ENCODE measurements around the gene SHLD2.
"Not testable (repeated sequence)": the region's sequence is repeated elsewhere in the genome, so short reads cannot be mapped to it uniquely, and the experiment has no call there.

Gene SHLD2, protein sequence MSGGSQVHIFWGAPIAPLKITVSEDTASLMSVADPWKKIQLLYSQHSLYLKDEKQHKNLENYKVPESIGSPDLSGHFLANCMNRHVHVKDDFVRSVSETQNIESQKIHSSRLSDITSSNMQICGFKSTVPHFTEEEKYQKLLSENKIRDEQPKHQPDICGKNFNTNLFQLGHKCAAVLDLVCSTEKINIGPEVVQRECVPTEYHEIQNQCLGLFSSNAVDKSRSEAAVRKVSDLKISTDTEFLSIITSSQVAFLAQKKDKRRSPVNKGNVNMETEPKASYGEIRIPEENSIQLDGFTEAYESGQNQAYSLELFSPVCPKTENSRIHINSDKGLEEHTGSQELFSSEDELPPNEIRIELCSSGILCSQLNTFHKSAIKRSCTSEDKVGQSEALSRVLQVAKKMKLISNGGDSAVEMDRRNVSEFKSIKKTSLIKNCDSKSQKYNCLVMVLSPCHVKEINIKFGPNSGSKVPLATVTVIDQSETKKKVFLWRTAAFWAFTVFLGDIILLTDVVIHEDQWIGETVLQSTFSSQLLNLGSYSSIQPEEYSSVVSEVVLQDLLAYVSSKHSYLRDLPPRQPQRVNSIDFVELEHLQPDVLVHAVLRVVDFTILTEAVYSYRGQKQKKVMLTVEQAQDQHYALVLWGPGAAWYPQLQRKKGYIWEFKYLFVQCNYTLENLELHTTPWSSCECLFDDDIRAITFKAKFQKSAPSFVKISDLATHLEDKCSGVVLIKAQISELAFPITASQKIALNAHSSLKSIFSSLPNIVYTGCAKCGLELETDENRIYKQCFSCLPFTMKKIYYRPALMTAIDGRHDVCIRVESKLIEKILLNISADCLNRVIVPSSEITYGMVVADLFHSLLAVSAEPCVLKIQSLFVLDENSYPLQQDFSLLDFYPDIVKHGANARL

DNA sequence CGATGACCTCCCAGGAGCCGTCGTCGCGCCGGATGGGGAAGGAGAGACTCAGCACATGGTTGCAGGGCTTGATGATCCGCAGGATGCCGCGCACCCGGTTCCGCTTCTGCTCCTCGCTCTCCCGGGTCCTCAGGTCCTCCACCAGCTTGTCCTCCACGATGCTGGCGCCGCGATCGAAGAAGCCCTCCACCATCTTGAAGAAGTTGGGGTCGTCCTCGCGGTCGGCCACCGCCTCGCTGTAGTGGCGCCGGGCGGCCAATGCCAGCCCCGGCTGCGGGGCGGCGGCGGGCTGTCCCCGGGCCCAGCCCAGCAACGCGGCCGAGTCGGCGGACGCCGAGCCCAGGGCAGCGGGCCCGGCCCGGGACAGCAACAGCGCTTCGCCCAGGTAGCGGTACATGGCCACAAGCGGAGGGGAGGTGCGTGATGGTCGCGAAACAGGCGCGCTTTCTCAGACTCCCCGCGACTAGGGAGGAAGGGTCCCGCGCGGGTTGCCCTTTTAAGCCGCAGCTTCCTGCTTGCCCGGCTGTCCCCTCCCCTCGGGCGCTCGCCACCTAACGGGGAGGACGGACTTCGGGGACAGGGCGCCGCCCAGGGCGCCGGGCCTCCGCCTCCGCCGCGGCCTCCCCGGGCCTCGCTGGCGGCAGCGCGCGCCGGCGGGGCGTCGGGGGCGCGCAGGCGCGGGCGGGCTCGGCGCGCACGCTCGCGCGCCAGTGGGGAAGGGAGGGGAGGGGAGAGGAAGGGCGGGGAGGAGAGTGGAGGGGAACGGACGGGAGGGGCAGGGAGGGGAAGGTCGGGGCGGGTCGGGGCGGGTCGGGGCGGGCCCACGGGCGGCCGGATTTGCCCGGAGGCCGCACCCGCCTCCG, at the start of gene SHLD2, which contains the start of gene GLUD1:
TSS of gene SHLD2 (plus strand) at position 834 of the 863 bp plus-strand sequence. CDS start 56,149 bp downstream, outside the sequence.
TSS of gene GLUD1 (minus strand) at position 471 of the 863 bp plus-strand sequence. CDS start at position 397, 74 bp downstream.
- no peak for FAIRE-seq

DNA sequence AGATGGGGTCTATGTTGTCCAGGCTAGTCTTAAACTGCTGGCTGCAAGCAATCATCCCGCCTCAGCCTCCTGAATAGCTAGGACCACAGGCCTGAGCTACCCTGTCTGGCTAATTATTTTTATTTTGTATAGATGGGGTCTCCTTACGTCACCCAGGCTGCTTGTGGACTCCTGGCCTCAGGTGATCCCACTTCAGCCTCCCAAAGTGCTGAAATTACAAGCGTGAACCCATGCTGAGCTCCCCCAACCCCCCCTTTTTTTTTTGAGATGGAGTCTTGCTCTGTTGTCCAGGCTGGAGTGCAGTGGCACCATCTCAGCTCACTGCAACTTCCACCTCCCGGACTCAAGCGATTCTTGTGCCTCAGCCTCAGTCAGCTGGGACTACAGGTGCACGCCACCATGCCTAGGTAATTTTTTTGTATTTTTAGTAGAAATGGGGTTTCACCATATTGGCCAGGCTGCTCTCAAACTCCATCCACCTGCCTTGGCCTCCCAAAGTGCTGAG, 49.5 kb upstream of the SHLD2 start:
- no peak for FAIRE-seq

DNA sequence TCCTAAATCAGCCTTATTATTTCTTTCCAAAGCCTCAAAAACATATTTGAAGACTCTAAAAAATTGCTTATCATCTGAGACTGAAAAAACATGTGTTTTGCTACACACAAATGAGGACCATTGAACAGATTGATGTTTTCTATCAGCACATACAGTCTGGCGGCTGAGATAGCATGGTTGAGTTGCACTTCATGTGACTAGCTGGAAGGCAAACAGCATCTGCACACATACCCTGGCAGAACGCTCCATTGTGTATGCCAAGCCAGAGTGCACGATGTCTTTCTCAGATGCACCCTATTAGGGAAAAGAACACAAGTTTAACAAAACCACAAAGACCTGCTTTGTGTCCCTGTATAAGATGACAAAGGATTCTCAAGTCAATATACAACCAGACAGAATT, 41.9 kb upstream of the SHLD2 start:
- no peak for FAIRE-seq

DNA sequence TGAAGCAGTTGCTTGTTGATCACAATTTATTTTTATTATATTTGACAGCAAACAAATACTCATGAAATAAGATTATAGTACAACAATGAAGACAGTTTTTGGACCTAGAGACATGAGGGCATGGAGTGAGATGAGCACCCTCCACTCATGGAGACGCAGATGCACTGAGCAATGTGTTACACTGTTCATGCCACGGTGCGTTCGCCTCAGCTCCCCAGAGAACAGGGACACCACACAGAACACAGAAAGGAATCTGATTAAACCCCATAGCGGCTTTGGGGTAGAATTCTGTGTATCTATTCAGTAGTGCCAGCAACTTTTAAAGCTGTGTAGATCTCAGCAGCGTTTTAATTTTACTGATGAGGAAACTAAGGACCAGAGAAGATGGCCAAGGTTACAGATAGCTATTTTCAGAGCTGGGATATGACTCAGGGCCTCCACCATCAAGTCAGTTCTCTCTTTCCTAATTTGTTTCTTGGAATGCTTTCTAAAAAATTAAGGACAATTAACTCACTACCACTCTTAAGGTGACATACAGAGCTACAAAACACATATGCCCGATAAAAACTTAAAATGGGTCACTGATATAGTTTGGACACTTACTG, 41.3 kb upstream of the SHLD2 start:
- FAIRE-seq: no peak

DNA sequence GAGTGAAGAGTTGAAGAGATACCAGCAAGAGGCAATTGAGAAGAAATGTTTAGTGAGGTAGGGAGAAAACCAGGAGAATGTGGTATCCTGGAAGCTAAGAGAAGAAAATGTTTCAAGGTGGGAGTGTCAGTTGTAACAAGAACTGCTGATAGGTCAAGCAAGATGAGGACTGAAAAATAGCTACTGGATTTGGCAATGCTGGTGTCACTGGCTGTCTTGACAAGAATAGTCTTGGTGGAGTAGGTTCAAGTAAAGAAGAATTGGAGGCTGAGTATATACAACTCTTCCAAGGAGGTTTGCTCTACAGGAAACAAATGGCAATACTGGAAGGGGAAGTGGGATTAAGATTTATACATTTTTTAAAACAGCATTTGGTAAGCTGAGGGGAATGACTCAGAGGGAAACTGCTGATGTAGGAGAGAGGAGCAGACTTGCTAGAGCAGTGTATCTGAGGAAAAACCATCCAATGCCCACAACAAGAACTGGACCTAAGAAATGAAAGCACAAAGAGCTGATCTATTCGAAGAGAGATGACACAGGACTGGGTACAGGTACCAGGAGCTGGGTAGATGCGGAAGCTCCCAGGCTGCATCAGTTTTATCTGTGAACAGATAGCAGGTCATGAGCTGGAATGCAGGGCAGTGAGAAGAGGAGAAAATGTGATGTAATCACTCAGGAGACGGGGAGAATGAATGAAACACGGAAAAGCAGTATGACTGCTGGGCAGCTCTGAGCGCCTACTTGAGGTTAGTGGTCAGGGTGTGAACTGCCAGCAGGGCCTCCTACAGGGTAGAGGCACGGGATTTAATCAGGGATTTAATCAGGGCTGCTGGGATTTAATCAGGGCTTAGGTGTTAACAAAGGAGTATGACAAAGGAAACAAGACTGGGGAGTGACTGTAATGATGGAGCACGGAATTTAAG, 40.4 kb upstream of the SHLD2 start:
- no peak for FAIRE-seq

DNA sequence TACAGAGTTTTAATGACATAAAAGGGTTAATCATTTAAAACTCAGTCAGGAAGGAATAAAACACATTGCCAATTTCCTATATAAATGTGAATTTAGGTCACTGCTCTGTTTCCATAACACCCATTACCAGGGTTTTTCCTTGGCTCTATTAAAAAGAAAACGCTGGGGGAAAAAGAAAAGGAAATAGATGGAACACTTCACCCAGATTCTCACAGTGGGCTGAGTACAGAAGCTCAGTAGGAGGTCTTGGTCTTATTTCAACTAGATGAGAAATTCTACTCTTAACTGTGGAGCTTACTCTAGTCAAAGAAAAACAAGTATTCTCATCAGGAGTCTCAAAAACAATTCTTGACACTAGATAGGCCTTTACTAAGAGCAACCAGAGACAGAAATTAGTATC, 36.8 kb upstream of the SHLD2 start:
- no peak for FAIRE-seq

DNA sequence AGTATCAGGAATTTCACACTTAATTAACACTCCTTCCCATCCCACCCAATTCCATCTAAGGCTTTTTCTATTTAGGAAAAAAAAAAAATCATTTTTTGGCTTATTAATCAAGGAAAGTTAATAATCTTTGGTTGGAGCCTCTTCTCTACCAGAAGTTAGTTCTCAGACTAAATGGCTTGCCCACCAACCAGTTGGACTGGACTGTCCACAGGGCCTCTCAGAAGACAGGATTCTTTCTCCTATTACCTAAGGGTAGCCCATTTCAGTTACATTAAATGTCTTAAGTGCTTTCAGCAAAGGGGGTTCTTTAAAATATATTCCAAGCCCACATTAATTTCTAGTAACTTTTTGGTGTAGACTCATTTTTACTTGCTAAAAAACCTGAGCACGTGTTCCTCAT, 35.6 kb upstream of the SHLD2 start:
- FAIRE-seq: no peak

DNA sequence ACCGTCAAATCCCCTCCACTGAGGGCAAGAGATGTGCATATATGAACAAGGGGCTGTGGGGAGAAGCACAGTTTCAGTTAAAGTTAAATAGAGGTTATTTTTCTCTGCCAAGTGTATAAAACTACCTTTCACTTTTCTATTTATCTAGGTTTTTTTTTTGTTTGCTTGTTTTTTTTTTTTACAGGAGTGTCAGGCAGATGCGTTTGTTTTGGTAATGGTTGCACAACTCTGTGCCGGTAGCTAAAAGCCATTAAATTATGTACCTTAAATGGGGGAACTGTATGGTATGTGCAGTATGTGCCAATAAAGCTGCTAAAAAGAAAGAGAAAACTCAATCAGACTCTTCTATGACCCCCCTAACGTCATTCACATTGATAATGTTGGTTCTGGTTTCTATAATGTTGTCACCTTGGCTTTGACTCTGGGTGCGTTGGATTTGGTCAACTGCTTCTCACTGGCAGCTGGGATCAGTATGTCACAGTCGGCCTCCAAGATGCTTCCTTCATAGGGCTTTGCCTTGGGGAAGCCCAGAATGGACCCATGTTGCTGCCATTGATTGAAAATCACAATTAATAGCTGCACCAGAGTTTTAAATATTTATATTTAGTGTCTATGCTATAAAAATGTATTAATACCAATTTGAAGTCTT, 34.6 kb upstream of the SHLD2 start:
- FAIRE-seq: no peak

DNA sequence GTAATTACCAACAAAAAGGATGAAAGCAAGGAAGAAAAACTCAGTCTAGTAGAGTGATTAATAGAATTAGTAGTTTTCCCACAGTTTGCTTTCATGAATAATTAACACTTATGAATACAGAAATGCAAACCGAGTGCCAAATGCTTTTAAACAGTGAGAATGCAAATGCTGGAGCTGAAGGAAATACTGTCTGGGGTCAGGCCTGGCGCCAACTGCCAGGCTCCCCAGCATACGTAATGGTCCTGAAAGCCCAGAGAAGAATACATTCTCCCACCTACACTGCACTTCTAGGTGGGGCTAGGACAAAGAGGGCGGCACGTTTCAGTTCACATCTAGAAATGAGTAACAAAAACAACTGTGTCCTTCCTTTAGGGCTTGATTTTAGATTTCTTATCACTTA, 30.4 kb upstream of the SHLD2 start:
- FAIRE-seq: no peak

DNA sequence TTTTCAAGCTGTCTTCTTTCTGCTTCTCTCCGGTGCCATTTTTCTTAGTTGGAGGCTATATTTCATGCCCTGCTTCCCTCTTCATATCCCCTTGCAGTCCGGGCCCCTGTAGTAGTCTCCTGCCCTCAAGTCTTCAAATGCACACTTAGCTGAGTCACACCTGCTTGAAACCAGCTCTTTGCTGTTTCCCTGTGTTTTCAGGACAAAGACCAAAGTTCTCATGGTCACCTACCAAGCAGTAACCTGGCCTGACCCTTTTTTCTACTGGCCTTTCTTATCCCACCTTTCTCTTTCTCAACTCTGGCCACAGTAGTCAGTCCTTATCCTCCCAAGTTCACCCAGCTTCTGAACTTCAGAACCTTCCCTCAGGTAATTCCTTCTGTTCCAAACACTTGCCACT, 28.8 kb upstream of the SHLD2 start:
- no peak for FAIRE-seq

DNA sequence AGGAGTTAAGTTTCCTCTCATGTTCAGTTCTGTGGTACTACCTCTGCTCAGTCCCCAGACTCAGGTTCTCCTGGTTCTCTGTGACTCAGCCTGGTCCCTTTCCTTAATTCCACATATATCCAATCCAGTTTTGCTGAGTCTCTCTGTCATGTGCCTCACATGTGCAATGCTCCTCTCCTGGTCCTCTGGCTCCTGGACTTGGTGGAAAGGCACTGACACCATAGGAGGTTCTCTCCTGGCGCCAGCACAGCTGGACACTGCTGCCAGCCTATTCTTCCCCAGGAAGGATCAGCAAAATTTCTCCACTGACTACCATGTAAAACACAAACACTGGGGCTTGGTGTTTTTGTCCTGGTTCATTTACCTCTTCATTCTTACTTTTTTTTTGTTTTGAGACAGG, 28.1 kb upstream of the SHLD2 start:
- FAIRE-seq: no peak

DNA sequence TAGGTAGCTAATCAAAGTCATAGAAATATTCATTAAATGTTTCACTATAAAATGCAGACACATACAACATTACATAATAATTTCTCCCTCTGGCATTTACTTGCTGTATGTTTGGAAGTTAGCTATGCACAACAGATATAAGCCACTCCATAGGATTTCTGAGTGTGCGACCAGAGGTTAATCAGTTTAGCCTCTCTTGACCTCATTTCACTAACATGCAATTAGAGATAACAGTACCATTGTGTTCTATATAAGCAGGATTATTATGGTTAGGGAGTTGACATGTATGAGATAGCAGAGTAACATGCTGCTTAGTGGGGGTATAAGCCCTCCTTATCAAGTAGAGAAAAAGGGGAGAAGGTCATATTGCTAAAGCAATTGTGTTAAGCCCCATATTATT, 26.7 kb upstream of the SHLD2 start:
- no peak for FAIRE-seq

DNA sequence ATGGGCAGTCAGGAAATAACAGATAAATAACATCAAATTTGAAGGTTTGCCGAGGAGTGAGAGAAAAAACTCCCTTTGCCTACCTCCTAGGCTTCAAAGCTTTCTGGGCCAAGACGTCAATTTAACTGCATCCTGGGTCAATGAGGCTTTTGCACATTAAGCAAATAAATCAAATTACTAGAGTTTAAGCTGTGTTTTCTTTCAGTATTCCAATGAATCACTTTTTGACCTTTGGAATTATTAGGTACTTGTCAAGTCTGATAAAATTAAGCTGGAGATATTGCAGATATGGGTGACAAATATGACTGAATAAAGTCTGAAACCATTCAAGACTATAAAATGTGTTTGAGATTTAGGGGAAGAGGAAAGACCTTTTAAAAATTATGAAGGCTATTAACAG, 22.6 kb upstream of the SHLD2 start:
- no peak for FAIRE-seq

DNA sequence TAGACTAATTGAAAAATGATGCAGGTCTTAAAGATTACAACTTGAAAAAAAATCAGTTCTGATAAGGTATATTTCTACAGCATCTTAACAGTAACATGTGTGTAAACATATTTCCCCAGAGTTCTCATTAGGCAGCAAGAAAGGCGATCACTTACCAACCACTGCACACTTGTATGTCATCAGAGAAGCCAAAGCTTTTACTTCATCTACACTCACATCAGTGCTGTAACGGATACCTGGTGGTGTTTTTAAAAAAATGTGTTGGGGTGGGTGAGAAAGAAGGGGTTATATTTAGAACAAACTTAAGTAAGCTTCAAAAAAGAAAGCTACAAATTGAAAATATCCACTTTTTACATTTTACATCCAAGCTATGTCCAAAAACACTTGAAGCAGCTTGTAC, 18.6 kb upstream of the SHLD2 start:
- not testable (repeated sequence) for FAIRE-seq

DNA sequence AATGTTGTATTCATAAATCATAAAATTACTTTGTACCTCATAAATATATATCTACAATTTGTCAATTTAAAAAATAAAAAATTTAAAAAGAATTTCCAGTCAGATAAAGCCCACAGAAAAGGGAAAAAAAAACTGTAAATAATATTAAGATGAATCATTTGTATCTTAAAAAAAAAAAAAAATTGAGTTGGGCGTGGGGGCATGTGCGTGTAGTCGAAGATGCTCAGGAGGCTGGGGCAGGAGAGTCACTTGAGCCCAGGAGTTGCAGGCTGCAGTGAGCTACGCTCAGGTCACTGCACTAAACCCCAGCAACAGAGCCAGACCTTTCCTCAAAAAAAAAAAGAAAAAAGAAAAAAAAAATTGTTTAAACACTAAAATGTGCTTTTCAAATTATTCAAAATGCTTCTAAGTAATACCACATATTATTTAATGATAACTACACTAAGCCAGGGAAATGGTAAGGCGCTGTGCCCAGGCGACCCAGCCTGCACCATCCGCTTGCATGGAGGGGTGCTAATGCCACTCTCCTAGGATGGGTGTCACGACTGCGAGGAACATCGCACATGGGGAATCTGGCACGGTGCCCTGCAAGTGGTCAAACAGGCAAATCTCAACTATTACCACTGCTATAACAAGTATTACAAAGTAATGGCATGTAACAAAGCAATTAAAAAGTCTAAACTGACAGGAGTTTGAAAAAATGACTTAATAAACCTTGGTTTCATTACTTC, 15.7 kb upstream of the SHLD2 start:
- FAIRE-seq: no peak

DNA sequence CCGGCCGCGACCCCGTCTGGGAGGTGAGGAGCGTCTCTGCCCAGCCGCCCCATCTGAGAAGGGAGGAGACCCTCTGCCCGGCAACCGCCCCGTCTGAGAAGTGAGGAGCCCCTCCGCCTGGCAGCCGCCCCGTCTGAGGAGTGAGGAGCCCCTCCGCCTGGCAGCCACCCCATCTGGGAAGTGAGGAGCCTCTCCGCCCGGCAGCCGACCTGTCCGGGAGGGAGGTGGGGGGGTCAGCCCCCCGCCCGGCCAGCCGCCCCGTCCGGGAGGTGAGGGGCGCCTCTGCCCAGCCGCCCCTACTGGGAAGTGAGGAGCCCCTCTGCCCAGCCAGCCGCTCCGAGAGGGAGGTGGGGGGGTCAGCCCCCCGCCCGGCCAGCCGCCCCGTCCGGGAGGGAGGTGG, 14.4 kb upstream of the SHLD2 start:
- FAIRE-seq: not testable (repeated sequence)

DNA sequence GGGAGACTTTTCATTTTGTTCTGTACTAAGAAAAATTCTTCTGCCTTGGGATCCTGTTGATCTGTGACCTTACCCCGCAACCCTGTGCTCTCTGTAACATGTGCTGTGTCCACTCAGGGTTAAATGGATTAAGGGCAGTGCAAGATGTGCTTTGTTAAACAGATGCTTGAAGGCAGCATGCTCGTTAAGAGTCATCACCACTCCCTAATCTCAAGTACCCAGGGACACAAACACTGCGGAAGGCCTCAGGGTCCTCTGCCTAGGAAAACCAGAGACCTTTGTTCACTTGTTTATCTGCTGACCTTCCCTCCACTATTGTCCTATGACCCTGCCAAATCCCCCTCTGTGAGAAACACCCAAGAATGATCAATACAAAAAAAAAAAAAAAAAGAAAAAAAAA, 13.4 kb upstream of the SHLD2 start:
- FAIRE-seq: not testable (repeated sequence)

DNA sequence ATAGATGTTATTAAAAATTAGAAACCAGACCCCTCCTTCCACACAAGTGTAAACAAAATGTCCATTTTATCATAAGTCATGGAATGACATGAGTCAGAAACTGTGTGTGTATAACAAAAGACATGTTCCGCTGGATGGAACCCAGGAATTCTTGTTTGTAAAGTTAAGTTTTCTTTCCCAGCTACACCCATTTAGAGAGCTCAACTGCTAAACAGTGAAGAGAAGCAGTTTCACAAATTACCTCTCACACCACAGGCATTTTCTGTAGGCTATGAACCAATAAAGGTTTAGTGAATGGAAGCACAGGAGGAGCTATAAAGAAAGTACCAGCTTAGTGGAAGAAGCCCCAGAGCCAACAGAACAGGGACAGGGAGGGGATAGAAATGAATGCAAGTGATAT, 12.8 kb upstream of the SHLD2 start:
- not testable (repeated sequence) for FAIRE-seq

DNA sequence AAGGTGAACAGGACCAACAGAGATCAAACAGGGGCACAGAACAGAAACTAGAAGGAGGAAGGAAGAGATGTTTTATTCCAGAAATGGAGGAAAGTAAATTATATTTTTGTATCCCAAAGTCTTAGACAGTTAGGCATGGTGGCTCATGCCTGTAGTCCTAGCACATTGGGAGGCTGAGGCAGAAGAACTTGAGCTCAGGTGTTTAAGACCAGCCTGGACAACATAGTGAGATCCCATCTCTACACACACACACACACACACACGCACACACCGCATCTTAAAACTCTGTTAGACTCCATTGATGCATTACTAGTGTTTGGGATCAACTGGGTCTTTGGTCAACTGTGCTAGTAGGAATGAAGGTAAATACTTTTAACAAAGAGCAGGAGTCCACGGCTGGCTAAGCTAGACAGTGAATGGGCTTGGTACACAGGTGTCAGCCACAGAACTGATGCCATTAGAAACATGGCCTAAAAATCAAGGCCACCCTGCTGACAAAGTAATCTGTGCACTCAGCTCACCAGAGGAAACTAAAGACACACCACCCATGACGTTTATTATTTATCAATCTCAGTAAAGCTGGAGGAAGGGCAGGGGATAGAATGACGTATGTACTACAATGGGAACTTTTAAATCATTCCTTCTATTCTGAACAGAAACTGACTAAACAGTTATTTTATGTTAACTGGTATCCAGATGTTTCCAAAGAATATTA, 11.3 kb upstream of the SHLD2 start:
- FAIRE-seq: not testable (repeated sequence)

All from G401.6 (cell line).